Heart left ventricle (tissue), 16 donors: ENCODE results near the gene FBXW12. TPM values are rescaled to one million over a fixed set of nuclear protein-coding genes. Genes with fewer than 3 reads are reported as not detected.
A peak's percentile ranks its signal among the peaks of the same experiment; 100 is the strongest.

ENCODE experiments used
- ATAC-seq, 4 donors: fragments of 200-7000 bp; cut with Tn5 transposase; one replicate each; pipeline ENCODE4 v1.9.1; 2020 to 2022; ENCODE audit warnings: moderate library complexity in 4 of 4, mild to moderate bottlenecking in 3 of 4, moderate number of reproducible peaks in 1 of 4
- DNase-seq, 5 donors: peaks; one replicate each; pipeline ENCODE4 v3.0.0-alpha.2; 2020
- H3K27ac ChIP-seq, 12 donors: fragments of 200-600 bp; sonication (generic) in 4 of 12; one replicate each; pipeline versions ENCODE4 v1.5.0 to v1.8.0; 2016 to 2022; ENCODE audit warnings: mild to moderate bottlenecking in 2 of 12
- H3K27me3 ChIP-seq, 9 donors: fragments of 200-600 bp; sonication (generic) in 2 of 9; one replicate each; pipeline versions ENCODE4 v1.5.1 to v1.8.0; 2016 to 2022; ENCODE audit warnings: mild to moderate bottlenecking in 3 of 9
- H3K36me3 ChIP-seq, 9 donors: fragments of 200-600 bp; sonication (generic) in 2 of 9; one replicate each; pipeline versions ENCODE4 v1.5.0 to v1.8.0; 2018 to 2022; ENCODE audit warnings: mild to moderate bottlenecking in 2 of 9
- H3K4me1 ChIP-seq, 12 donors: fragments of 200-600 bp; sonication (generic) in 4 of 12; one replicate each; pipeline versions ENCODE4 v1.5.0 to v1.8.0; 2016 to 2022; ENCODE audit warnings: mild to moderate bottlenecking in 3 of 12
- H3K4me3 ChIP-seq, 12 donors: fragments of 200-600 bp; sonication (generic) in 4 of 12; one replicate each; pipeline versions ENCODE4 v1.5.0 to v1.8.0; 2017 to 2022; ENCODE audit warnings: mild to moderate bottlenecking in 9 of 12, moderate library complexity in 4 of 12
- H3K9me3 ChIP-seq, 12 donors: fragments of 200-600 bp; sonication (generic) in 4 of 12; one replicate each; pipeline versions ENCODE4 v1.5.0 to v1.8.0; 2016 to 2022; ENCODE audit warnings: mild to moderate bottlenecking in 1 of 12
- POLR2A ChIP-seq, 2 donors: fragments of 450-650 bp; IDR thresholded peaks; one replicate each; pipeline ENCODE4 v1.6.1; 2017; ENCODE audit warnings: antibody characterized with exemption in 2 of 2, mild to moderate bottlenecking in 2 of 2, moderate library complexity in 2 of 2
- WGBS, 4 donors: extraction: QIAGEN DNeasy Blood & Tissue Kit in 2 of 4; methylation state at CpG; one replicate each; pipeline versions ENCODE4 v1.1.5 to v1.1.7; 2013 to 2018; 5-methylcytosine and 5-hydroxymethylcytosine counted together
- intact Hi-C, 10 donors: fragments of 100-400 bp; cut with DNase I; formaldehyde crosslinking; loops; one replicate each; pipeline versions ENCODE4 v1.11.1 to v1.14.2; 2022
- polyA plus RNA-seq, 2 donors: library from polyadenylated mRNA; stranded (reverse); fragments of 200-250 nt; gene quantifications; one replicate each; pipeline ENCODE4 v1.2.3, GENCODE V29; 2013
- total RNA-seq, 9 donors: library from RNA; depleted of rRNA in 2 of 9; stranded (reverse); fragments of >200 nt in 2 of 9; fragmentation: NEBNext Ultra II Directional in 3 of 9; extraction: Animal tissue kit (Norgen Biotek cat#: 25700) in 3 of 9; gene quantifications; one replicate each; pipeline versions ENCODE4 v1.1.0 to v1.2.4, GENCODE V29; 2016 to 2023
- TF ChIP-seq, protein P1 (sequence below), 12 donors: fragments of 200-600 bp; sonication (generic) in 4 of 12; IDR thresholded peaks; one replicate each; pipeline versions ENCODE4 v1.5.0 to v1.8.0; 2018 to 2022; ENCODE audit warnings: antibody characterized with exemption in 12 of 12, mild to moderate bottlenecking in 5 of 12
- donor health status: ischemic (EF 13 %, LVEDD 7.1; RV severe dilation, severe dysfunction).
- donor health status: healthy with polysubstance abuse.
- donor health status: DM: no; HTN: yes; CAD: no.
- donor health status: DM: no; HTN: no; CAD: no.
- donor health status: ischemic (EF 25% LVEDD 6.9; RV normal size, moderate dysfunction).
- donor health status: ischemic (EF 25% LVEDD 5.7; RV mildly dilated, moderate dysfunction).
- donor health status: healthy.
- donor health status: DM: yes; HTN: yes; CAD: no.
- donor health status: ischemic (EF 35%, LVEDD 5.7; RV mildly dilated, moderate dysfunction).
- donor health status: nonischemic (EF 11% LVEDD 7.7; RV severe dilation, severe dysfunction).
- donor health status: DM: yes; HTN: yes; CAD: no.
- donor health status: PGD.
- donor health status: ischemic (EF 29% LVEDD 5.4; RV normal size, mild dysfunction).
- donor health status: nonischemic (EF 23%, LVEDD 6.1; RV moderate dilation, normal function).

FBXW12 gene
- total and polyA plus RNA-seq, 11 donors, result not detected

GRCh38 chr3:48429317-48429959, 57.4 kb downstream of the FBXW12 start:
- peak in 1 of 2 donors; percentile 53 for TF ChIP-seq POLR2A (IDR thresholded peaks at IDR 0.05)
- TF ChIP-seq, protein P1, sequence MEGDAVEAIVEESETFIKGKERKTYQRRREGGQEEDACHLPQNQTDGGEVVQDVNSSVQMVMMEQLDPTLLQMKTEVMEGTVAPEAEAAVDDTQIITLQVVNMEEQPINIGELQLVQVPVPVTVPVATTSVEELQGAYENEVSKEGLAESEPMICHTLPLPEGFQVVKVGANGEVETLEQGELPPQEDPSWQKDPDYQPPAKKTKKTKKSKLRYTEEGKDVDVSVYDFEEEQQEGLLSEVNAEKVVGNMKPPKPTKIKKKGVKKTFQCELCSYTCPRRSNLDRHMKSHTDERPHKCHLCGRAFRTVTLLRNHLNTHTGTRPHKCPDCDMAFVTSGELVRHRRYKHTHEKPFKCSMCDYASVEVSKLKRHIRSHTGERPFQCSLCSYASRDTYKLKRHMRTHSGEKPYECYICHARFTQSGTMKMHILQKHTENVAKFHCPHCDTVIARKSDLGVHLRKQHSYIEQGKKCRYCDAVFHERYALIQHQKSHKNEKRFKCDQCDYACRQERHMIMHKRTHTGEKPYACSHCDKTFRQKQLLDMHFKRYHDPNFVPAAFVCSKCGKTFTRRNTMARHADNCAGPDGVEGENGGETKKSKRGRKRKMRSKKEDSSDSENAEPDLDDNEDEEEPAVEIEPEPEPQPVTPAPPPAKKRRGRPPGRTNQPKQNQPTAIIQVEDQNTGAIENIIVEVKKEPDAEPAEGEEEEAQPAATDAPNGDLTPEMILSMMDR (IDR thresholded peaks at IDR 0.05), result no peak
- peak; percentile 41 to 73 (median 57) for DNase-seq
- intact Hi-C loops, result no loop called here
- Histone ChIP-seq H3K27me3 (no peaks in the 10 kb centered on the region), H3K36me3 (peaks cover 0 to 25% (median 16%) of the 10 kb centered on the region in 9 donors), H3K4me1 (peaks cover 4 to 62% (median 42%) of the 10 kb centered on the region in 12 donors), H3K9me3 (no peaks in the 10 kb centered on the region), H3K4me3 (peak overlapping the region; percentile 62 to 87 (median 80)), H3K27ac (peak overlapping the region; percentile 51 to 94 (median 89))
- ATAC-seq, result peak in 2 of 4 donors; percentile 22 to 47
- 0 to 1% (median 1%) methylated on average over 41 to 86 of the region's 86 CpGs for WGBS, 4 donors

GRCh38 chr3:48429960-48430707, 58.1 kb downstream of the FBXW12 start, which contains the start of gene PLXNB1:
Gene PLXNB1, minus strand, starts transcription at chr3:48430086. Its CDS starts 5,475 bp downstream, at chr3:48424611.
- H3K27ac ChIP-seq, result peak within 1 kb of the TSS; percentile 51 to 94 (median 89)
- TF ChIP-seq POLR2A (IDR thresholded peaks at IDR 0.05), result no peak
- TF ChIP-seq, protein P1 (IDR thresholded peaks at IDR 0.05), result no peak
- ATAC-seq, result peak in 2 of 4 donors; percentile 2 to 3

DNA sequence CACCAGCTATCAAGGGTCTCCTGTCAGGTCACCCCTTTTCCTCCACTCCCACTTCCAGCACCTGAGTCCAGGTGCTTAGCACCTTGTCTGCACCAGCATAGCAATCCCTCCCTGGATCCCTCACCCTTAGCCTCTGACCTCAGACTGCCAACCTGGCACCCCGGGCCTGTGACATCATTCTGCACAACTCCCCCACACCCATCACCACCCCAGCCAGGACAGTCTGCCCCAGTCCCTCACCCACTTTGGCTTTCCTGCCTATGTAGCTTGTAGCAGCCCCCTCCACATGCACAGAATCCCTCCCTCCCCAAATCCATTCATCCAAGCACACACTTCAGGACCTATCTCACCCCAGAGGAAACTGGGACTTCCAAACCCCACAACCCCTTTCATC, 58.7 kb downstream of the FBXW12 start:
- Histone ChIP-seq H3K27me3 (no peaks in the 10 kb centered on the region), H3K27ac (peak overlapping the region in 4 of 12 donors; percentile 89 to 94 (median 92)), H3K4me3 (no peak overlapping the region), H3K36me3 (peaks cover 0 to 25% (median 16%) of the 10 kb centered on the region in 9 donors), H3K4me1 (peaks cover 4 to 54% (median 39%) of the 10 kb centered on the region in 12 donors), H3K9me3 (no peaks in the 10 kb centered on the region)
- no peak for ATAC-seq
- no peak for DNase-seq
- TF ChIP-seq, protein P1 (IDR thresholded peaks at IDR 0.05), result no peak
- no peak for TF ChIP-seq POLR2A (IDR thresholded peaks at IDR 0.05)
- intact Hi-C loops, result no loop called here
- WGBS, 4 donors, result 88 to 93% (median 90%) methylated on average over 1 of the region's 1 CpG

More at GRCh38 chr3:48429960-48430707, 58.1 kb downstream of the FBXW12 start, which contains the start of gene PLXNB1:
- DNase-seq, result peak in 4 of 5 donors; percentile 38 to 64 (median 50)
- H3K36me3 ChIP-seq, result peaks cover 0 to 25% (median 16%) of the 10 kb centered on the region in 9 donors
- H3K27me3 ChIP-seq, result no peaks in the 10 kb centered on the region
- H3K4me3 ChIP-seq, result peak within 1 kb of the TSS; percentile 62 to 87 (median 80)
- WGBS, 4 donors, result 15 to 34% (median 25%) methylated on average over 14 to 15 of the region's 15 CpGs
- intact Hi-C loops, result no loop called here
- H3K9me3 ChIP-seq, result no peaks in the 10 kb centered on the region
- peaks cover 4 to 60% (median 42%) of the 10 kb centered on the region in 12 donors for H3K4me1 ChIP-seq
